Activated CD4-positive, alpha-beta T cell treated with anti-CD3 and anti-CD28 coated beads, Interleukin-2, amount 50 U/mL, for 1 hour (primary cell): ENCODE results near the gene CITED4.

Source experiments
- DNase-seq: peaks from one replicate; pipeline ENCODE4 v3.0.0-alpha.2; 2020

Gene CITED4

DNA sequence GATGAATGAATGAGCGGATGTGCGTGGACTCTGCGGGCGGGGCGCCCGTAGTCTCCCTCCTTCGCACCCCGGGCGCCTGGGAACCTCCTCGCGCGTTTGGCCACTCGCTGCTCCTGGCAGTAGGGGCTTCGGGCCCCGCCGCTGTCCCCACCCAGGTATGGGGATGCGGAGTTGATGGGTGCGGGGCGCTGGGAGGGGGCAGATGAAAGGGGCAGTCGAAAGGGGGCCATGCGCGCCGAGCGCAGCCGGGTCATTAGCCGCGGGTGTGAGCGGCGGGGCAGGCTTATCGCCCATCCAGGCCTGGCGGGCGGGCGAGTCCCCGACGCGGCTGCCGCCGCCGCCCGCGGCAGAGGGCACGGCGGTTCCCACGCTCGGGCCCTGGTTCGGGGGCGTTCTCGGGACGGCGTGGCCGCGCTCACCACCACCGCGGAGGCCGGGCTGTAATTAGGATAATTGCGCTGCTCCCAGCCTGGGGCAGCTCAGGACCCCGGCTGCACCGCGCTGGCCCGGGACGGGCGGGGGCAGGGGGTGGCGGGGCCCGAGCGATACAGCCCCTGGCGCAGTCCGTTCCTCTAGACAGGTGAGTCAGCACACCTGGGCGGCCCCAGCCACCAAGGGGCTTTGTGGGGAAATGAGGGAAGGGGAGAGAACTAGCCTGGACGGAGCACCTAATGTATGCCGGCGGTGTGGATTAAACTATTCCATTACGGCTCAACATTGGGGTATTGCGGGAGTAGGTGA, 22.1 kb upstream of the CITED4 start:
- no peak for DNase-seq

DNA sequence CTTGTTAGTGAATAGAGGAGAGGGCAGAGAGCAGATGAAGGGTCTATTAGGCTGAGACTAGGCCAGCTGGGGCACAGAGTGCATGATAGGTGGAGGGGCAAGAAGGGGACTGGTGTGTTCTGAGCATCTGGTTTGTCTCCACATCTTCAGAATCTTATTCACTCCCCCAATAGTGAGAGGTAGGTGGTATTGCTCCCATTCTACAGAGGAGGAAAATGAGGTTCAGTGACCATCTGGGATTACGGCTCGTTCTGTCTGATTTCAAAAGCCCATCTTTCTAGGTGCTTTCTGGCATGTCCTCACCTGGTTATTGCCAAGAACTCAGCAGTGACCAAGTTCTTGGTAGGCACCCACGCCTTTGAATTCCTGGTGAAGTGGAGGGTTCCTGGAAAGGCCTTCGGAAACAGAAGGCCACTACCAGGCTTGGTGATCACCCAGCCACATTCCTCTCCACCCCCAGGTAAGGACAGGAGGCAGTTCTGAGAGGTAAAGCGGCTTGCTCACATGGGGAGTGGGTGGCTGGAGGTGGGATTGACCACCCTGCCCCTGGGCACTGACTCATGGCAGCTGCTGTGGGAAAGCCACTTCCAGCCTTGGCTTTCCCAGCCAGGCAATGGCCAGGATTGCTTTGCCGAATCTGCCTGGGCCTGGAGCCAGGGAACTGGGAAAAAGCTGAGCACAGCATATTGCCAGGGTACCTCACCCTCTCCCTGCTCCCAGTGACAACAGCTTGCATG, 18.8 kb upstream of the CITED4 start:
- no peak for DNase-seq

DNA sequence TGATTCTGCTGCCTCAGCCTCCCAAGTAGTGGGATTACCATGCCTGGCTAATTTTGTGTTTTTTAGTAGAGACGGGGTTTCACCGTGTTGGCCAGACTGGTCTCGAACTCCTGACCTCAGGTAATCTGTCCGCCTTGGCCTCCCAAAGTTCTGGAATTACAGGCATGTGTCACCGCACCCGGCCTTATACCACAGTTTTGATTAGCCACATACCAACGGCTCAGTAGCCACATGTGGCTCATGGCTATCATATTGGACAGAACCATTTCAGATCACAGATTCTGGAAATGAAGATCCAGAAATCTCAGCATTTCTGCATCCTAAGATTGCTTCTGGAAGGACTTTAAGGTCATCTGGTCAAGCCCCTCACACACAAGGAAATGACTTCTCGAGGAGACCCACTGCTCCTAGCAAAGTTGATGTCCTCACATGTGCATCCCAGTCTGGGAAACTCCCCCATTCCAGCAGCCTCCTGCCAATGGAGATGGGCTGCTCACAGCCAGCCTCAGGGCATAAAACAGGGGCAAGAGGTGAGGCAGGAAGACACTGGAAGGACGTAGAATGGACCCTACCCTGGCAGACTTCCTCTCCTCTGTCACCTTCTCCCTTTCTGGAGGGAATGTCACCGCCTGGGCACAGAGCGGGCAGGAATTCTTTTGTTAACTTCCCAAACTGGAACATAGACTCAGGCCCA, 17.5 kb upstream of the CITED4 start:
- no peak for DNase-seq

DNA sequence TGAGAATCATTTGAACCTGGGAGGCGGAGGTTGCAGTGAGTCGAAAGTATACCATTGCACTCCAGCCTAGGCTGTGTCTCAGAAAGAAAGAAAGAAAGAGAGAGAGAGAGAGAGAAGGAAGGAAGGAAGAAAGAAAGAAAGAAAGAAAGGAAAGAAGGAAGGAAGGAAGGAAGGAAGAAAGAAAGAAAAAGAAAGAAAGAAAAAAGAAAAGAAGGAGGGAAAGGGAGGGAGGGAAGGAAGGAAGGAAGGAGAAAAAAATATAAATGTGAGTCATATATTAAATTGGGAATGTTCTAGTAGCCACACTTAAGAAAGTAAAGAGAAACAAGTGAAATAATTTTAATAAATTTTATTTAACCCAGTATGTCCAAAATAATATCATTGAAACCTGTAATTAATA, 16.7 kb upstream of the CITED4 start:
- DNase-seq = no peak

DNA sequence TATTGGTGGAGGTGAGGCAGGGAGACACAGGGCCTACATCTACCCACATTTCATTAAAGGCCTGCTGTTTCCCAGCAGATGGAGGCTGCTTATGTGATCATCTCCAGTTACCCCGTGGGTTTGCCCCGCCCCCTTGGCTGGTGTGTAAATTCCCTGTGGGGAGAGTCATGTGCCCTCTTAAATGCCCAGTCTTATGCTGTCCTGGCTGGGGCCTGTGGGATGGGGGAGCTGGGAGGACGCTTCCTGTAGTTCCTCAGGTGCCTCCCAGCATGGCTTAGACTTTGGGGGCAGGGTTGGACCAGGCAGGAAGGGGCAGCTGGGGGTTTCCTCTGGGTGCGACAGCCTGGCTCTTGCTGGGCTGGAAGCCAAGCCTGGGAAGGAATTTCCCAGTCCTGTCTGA, 15.5 kb upstream of the CITED4 start:
- no peak for DNase-seq

DNA sequence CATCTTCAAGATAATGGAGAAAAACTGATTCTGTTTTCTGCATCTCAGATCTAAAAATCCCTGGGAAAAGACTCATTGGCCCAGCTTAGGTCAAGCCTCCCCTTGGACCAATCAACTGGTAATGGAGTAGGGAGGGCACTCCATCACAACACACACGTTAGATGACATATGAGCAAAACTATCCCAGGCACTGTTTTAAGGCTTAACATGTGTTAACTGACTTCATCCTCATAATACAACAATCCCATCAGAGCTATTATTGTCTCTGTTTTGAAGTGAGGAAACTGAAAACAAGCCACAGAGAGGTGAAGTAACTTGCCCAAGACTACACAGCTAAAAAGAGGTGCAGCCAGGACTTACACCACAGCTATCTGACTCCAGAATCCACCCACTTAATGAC, 14.7 kb upstream of the CITED4 start:
- DNase-seq = no peak

DNA sequence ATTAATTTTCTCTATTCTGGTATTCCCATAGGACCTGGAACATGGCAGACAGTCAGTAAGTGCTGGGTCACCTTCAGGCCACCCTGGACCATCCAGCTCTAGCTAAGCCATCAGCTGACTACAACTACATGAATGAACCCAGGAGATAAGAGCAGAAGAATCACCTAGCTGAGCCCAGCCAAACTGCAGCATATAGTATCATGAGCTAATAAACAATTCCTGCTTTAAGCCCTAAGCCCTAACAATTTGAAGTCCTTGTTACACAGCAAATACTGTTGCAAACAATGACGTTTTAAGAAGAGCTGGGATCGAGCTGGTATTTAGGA, 14.2 kb upstream of the CITED4 start:
- no peak for DNase-seq

DNA sequence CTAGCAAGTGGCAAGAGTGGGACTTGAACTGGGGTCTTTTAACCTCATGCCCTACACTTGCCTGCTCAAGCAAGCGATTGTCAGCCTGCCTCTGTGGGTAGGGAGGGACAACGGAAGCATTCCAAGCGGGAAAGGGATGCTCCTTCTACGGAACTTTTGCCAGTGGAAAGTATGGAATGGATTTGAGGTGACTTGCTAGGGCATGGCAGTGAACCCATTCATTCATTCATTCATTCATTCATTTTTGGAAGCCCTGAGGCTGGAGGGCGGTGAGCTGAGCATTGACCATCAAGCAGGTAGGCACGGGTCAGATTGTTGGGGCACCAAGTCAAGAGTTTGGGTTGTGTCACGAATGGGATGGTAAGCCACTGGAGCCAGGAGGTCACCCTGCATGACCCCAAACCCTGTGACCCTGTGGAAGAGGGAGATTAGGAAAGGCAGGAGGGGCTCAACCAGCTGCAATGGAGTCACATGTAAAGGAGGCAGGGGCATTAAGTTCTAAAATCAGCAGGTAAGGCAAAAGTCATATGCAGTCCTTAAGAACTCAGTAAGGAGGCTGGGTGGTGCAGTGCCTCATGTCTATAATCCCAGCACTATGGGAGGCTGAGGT, 11.8 kb upstream of the CITED4 start:
- DNase-seq = no peak

DNA sequence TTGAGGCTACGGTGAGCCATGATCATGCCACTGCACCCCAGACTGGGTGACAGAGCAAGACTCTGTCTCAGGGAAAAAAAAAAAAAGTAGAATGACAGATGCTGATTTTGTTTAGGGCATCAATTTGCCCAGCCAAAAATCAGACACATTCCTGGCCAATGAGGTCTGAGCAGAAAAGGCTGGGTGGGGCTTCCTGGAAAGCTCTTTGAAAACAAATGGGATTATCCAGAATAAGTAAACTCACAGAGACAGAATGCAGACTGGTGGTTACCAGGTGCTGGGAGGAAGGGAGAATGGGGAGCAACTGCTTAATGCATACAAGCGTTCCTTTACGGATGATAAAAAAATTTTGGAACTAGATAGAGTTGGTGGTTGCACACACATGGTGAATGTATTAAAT, 10.1 kb upstream of the CITED4 start:
- no peak for DNase-seq

DNA sequence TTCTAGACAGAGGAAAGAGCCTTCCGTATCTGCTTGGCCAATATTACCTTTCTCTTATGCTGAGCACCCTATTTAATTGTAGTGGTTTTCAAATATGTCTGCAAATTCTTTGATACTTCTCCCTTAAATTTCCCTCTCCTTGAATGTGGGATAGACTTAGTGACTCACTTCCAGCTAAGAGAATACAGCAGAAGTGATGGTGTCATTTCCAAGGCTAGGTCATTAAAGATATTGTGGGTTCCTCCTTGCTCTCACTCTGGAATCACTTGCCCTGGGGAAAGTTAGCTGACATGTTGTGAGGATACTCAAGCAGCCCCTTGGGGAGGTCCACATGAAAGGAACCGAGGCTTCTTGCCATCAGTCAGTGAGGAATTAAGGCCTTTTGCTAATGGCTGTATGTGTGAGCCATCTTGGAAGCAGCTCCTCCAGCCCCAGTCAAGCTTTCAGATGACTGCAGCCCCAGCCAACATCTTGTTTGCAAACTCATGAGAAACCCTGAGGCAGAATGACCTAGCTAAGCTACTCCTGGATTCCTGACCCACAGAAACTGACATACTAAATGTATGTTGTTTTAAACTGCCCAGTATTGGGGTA, 8.1 kb upstream of the CITED4 start:
- no peak for DNase-seq

DNA sequence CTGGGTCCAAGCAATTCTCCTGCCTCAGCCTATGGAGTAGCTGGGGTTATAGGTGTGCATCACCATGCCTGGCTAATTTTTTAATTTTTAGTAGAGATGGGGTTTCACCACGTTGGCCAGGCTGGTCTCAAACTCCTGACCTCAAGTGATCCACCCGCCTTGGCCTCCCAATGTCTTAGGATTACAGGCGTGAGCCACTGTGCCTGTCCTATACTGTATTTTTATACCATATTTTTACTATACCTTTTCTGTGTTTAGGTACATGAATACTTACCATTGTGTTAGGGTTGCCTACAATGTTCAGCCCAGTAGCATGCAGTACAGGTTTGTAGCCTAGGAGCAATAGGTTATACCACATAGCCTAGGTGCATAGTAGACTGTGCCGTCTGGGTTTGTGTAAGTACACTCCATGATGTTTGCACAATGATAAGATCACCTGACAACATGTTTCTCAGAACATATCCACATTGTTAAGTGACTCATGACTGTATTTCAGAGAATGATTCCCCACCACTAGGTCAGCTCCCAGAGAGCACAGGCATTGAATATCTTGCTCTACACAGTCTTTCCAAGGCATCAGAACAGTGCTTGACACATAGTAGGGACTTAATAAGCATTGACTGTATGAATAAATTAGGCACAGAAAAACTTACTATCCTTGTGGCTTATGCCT, 6.0 kb upstream of the CITED4 start:
- no peak for DNase-seq

DNA sequence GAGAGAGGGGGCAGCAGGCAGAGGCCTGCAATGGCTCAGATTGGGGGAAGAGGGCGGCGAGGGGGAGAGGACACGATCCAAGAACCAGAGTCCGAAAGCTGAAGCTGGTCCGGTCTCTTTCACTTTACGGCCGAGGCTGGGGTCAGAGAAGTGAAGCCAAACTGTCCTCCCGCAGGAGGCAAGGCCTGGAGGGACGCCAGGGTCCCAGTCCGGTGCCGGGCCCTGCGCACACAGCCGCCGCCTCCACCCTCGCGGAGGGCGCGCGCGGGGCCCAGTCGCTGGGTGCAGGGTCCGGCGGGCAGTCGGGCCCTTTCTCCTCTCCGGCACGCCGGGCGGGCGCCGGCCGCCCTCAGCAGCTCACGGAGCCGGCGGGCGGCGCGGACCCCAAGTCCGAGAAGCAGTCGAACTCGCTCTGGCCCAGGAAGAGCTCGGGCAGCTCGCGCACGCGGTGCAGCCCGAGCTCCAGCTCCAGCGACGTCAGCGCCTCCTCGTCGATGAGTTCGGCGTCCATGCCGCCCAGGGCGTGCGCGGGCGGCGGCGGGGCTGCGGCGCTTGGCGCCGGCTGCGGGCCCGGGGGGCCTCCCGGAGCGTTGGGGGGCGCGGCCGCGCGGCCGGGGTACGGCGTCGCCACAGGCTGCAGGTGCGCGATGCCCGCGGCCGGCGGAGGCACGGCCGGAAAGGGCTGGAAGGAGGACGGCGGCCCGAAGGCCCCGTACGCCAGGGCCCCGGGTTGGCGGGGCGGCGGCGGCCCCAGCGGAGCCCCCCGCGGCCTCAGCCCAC, 749 bp downstream of the CITED4 start:
- peak; percentile 32 for DNase-seq

DNA sequence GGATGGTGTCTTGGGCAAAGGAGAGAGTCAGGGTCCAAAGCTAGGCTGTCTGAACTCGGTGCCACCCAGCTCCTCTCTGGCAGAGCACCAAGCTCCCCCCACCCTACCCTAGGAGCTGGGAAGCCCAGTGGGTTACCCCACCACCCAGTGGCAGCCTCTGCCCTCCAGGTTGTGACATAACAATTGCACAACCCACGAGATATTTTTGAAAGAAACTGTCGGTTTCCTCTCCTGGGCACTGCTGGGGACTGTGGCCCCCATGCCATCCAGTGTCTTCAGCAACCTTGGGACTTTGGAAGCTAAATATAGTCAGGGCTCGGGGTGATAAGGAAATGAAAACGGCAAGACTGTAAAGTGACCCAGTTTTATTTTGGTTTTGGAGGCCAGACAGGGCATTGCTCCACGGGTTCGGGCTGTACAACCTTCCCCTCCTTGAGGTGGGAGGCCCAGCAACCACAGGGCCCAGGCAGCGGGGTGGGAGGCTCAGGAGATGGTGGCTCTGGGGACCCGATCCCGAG, 1.4 kb downstream of the CITED4 start:
- no peak for DNase-seq

DNA sequence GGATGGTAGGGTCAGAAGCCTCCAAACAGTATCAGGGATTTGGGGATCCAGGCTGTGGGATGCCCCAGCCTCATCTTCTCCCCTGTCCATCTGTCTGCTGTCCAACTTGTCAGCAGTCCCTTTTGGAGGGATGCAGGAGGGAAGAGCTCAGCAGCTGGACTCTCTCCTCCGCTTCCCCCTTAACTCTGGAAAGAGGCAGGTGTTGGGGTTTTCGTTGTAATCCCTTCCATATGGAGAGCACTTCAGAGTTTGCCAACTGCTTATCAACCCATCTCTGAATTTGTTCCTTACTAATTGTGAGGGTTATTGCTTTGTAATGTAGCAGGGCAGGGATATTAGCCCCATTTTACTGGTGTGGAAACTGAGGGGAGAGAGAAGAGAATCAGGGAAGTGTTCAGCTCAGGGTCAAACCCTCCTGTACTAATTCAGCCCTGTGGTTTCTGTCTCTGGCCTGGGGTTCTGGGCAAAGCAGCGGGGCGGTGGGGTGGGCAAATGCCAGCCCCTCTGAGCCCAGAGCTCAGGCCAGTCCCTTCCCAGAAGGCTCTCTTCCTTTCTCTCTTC, 3.2 kb downstream of the CITED4 start:
- DNase-seq = no peak

DNA sequence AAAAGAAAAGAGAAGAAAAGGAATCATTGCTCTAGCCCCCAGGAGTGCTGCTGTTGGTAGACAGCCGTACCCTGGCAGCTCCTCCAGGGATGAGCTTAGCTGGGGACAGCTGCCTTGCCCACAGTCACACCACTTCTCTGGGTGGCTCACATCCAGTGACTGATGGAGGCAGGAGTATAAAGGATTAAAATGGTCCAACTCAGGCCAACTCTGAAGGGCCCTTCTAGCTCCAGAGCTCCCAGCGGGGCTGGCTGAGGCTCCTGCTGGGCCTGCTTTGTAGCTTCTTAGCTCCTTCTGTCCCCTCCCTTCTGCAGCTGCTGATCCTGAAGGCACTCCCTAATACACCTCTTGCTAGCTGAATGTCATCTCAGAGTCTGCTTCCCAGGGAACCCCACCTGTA, 4.4 kb downstream of the CITED4 start:
- no peak for DNase-seq

DNA sequence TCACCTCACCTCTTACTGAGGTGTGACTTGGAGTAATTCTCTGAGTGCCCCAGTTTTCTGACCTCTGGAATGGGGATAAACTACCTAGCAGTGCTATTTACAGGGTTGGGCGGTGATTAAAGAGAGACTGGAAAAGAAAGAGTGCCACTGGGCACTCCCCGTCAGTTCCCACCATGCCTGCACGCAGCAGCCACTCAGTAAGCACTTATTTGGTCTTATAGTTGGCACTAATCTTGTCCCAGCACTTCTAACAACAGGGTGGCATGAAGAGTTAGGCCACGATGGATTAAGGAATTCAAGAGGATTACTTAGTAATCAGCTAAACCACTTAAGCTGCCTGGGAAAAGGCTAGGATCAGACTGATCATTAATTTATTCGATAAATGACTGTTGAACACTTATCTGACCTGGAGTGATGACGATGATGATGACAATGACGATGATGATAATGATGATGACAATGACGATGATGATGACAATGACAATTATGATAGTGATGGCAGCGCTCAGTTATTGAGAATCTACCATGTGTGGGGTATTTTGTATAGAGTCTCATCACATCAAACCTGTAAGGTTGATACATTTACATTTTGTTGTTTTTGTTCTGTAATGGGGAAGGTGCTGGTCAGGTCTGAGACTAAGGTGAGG, 5.4 kb downstream of the CITED4 start:
- DNase-seq = no peak

DNA sequence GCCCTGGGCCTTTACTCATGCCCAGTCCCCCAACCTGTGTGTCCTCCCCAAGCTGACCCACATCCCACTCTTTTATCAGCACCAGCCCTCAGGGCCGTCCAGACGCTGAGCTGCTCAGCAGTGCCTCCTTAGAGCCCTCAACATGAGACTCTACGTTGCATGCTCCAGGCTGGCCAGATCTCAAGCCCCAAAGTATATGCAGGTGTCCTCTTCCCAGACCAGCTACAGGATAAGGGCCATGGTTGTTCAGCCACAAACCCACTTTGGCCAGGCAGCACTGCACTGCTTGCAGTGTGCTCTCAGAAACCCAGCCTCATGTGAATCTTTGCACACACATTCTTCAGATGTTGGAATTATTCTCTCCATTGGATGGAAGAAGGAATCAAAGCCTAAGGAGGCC, 6.0 kb downstream of the CITED4 start:
- no peak for DNase-seq

DNA sequence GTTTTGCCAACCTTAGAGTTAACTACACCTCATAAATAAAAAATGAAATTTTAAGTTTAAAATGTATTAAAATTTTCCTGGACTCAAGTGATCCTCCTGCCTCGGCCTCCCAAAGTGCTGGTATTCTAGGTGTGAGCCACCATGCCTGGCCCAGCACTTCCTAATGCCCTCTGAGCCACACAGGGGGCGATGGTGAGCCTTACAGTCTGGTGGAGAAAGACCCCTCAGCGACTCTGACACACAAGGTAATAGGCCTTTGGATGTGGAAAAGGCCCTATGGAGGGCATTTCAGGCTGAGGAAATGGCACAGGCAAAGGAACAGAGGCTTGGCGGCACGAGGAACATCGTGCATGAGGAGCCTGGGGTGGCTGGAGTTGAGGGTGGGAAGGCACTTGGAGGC, 6.7 kb downstream of the CITED4 start:
- no peak for DNase-seq

DNA sequence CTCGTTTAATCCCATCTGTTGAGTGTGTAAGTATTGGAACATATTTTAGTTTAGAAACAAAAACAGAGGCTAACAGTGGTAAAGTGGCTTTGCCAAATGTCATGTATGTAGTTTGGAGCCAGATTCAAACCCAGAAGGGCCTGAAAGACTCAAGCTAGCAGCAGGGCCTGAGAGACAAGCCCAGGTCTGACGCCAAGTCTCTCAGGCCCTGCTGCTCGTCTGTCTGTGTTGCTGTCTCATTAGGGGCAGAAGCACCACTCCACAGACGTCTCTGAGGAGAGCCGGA, 8.3 kb downstream of the CITED4 start:
- no peak for DNase-seq

DNA sequence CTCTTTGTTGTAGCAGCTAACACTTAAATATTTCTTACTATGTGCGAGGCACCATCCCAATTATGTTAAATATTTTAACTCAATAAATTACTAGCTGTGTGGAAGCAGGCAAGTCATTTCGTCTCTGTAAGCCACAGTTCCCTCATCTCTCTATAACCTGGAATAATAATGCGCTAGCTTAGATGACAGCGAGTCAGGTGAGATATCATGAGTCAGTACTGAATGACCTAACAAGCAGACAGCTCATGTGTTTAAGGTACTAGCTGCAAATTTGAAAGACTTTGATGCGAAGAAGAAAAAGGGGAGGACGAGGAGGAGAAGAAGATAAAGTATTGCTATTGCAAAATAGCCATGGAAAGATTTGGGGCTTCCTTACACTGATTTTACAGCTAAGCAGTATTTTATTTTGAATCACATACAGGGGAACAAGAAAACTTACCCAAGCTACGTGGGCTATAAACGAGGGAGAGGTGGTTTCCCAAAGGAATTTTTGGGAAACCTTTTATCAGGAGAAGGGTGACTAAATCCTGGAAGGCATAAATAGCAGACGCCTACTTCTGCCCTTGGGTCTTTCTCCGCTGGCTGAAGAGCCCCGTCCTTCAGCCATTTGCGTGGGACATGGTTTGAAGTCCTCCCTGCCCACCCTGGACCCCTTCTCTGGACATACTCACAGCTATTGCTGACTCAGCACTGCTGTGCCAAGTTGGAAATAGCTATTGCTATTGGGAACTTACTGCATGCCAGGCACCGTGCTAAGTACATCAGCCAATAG, 8.9 kb downstream of the CITED4 start:
- DNase-seq = no peak
